ENCODE data around the gene LRRN2. TPM values are rescaled to one million over a fixed set of nuclear protein-coding genes. Genes with fewer than 3 reads are reported as not detected.

LRRN2 gene
- total and polyA plus RNA-seq, 9 of the 15 experiments (the other 6 are each of a cell fraction or from before 2014, with no cell fraction given), result 0.05 TPM; not detected in 8

DNA sequence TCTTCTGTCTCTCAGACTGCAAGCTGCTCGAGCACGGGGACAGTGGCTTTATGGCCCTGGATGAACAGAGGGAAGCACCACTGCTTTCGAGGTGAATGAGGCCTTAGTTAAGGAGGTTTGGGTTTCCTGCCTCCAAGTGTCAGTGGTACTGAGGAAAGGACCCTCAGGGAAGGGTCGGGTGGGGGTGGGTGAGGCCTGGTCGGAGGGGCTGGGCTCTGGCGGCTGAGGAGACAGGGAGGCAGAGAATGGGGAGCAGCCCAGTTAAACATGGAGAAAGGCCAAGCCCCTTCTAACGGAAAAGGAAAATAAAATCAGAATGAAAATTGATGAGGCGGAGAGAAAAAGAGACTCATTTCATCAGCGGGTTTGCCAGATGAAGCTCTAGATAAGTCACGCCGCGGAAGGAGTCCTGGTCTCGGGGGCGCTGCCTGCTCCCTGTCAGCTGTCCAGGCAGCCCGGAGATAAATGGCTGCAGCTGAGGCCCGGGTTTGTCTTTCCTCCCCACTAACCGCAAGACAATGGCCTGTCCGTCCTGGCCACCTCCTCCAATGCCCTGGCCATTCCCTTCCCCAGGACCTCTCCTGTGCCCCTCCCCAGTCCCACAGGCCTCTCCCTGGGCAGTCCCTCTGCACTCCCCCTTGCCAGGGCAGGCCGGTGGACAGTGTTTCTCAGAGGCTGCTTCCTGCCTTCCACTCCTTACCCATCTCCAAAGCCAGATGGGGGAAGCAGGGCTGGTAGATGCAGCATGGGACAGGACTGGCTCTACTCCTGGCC lies 55.2 kb downstream of the LRRN2 start (continued):
- TF ChIP-seq, protein P1, sequence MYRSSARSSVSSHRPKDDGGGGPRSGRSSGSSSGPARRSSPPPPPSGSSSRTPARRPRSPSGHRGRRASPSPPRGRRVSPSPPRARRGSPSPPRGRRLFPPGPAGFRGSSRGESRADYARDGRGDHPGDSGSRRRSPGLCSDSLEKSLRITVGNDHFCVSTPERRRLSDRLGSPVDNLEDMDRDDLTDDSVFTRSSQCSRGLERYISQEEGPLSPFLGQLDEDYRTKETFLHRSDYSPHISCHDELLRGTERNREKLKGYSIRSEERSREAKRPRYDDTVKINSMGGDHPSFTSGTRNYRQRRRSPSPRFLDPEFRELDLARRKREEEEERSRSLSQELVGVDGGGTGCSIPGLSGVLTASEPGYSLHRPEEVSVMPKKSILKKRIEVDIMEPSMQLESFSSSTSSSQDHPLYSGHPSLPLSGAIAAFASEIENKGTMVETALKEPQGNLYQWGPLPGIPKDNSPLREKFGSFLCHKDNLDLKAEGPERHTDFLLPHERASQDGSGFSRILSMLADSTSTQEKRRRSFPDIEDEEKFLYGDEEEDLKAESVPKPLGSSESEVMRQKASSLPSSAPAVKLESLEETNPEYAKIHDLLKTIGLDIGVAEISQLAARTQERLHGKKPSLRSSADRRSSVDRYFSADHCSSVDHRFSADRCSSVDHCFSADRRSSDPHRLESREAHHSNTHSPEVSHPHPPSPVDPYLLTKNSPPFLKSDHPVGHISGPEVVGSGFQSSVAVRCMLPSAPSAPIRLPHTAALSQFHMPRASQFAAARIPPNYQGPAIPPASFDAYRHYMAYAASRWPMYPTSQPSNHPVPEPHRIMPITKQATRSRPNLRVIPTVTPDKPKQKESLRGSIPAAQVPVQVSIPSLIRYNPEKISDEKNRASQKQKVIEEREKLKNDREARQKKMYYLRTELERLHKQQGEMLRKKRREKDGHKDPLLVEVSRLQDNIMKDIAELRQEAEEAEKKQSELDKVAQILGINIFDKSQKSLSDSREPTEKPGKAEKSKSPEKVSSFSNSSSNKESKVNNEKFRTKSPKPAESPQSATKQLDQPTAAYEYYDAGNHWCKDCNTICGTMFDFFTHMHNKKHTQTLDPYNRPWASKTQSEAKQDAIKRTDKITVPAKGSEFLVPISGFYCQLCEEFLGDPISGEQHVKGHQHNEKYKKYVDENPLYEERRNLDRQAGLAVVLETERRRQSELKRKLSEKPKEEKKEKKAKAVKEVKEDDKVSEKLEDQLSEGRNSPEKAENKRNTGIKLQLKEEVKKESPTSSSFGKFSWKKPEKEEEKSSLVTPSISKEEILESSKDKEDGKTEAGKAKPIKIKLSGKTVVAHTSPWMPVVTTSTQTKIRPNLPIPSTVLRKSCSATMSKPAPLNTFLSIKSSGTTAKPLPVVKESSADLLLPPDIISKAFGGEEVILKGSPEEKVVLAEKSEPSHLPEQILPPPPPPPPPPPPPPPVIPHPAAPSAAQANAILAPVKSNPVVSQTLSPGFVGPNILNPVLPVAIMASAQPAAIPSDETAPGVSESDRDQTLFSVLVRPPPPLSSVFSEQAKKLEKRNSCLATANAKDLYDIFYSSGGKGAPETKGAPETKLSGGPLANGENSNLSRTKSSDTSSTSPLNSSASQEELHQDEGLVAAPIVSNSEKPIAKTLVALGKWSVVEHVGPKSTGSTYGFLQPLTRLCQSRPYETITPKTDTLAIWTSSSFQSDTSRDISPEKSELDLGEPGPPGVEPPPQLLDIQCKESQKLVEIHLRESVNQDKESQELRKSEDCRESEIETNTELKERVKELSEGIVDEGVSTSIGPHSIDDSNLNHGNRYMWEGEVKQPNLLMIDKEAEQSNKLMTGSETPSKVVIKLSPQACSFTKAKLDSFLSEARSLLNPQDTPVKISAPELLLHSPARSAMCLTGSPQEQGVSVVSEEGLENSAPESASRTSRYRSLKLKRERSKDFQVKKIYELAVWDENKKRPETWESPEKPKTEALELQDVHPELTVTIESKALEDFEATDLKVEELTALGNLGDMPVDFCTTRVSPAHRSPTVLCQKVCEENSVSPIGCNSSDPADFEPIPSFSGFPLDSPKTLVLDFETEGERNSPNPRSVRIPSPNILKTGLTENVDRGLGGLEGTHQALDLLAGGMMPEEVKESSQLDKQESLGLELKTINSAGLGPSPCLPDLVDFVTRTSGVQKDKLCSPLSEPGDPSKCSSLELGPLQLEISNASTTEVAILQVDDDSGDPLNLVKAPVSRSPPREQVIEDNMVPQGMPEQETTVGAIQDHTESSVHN (IDR thresholded peaks at IDR 0.05; ENCODE audit: borderline replicate concordance in 1 of 2, low read depth in 1 of 2), result peak in 1 of 2 experiments; percentile 91; a peak in 2 of 4 replicates
- TF ChIP-seq ZBTB1 (CRISPR knock-in tag; IDR thresholded peaks at IDR 0.05; ENCODE audit: borderline replicate concordance, low read depth) (no peak), HSF4 (CRISPR knock-in tag; IDR thresholded peaks at IDR 0.05; ENCODE audit: borderline replicate concordance) (no peak), ZNF75A (CRISPR knock-in tag; IDR thresholded peaks at IDR 0.05) (no peak), PHF8 (IDR thresholded peaks at IDR 0.05; ENCODE audit: borderline replicate concordance, low read length) (no peak), OTX1 (CRISPR knock-in tag; IDR thresholded peaks at IDR 0.05) (0 out of 2 replicates have a peak, but pooled peaks have one; percentile 68), NCOA1 (IDR thresholded peaks at IDR 0.05; ENCODE audit: low read depth) (no peak; the same call in 1 of the 2 replicates), CBX2 (IDR thresholded peaks at IDR 0.05; ENCODE audit: insufficient read depth, low read length, poor library complexity, severe bottlenecking) (no peak)
- TF ChIP-seq, protein P2, sequence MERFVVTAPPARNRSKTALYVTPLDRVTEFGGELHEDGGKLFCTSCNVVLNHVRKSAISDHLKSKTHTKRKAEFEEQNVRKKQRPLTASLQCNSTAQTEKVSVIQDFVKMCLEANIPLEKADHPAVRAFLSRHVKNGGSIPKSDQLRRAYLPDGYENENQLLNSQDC (CRISPR knock-in tag; IDR thresholded peaks at IDR 0.05), result no peak
- TF ChIP-seq, protein P3, sequence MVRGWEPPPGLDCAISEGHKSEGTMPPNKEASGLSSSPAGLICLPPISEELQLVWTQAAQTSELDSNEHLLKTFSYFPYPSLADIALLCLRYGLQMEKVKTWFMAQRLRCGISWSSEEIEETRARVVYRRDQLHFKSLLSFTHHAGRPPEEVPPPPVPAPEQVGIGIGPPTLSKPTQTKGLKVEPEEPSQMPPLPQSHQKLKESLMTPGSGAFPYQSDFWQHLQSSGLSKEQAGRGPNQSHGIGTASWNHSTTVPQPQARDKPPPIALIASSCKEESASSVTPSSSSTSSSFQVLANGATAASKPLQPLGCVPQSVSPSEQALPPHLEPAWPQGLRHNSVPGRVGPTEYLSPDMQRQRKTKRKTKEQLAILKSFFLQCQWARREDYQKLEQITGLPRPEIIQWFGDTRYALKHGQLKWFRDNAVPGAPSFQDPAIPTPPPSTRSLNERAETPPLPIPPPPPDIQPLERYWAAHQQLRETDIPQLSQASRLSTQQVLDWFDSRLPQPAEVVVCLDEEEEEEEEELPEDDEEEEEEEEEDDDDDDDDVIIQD (CRISPR knock-in tag; IDR thresholded peaks at IDR 0.05), result no peak
- TF ChIP-seq, protein P4, sequence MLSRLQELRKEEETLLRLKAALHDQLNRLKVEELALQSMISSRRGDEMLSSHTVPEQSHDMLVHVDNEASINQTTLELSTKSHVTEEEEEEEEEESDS (CRISPR knock-in tag; IDR thresholded peaks at IDR 0.05), result no peak
- TF ChIP-seq, protein P5, sequence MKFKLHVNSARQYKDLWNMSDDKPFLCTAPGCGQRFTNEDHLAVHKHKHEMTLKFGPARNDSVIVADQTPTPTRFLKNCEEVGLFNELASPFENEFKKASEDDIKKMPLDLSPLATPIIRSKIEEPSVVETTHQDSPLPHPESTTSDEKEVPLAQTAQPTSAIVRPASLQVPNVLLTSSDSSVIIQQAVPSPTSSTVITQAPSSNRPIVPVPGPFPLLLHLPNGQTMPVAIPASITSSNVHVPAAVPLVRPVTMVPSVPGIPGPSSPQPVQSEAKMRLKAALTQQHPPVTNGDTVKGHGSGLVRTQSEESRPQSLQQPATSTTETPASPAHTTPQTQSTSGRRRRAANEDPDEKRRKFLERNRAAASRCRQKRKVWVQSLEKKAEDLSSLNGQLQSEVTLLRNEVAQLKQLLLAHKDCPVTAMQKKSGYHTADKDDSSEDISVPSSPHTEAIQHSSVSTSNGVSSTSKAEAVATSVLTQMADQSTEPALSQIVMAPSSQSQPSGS (CRISPR knock-in tag; IDR thresholded peaks at IDR 0.05), result no peak
- TF ChIP-seq, protein P6, sequence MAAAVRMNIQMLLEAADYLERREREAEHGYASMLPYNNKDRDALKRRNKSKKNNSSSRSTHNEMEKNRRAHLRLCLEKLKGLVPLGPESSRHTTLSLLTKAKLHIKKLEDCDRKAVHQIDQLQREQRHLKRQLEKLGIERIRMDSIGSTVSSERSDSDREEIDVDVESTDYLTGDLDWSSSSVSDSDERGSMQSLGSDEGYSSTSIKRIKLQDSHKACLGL (CRISPR knock-in tag; IDR thresholded peaks at IDR 0.05; ENCODE audit: borderline replicate concordance, poor library complexity, severe bottlenecking), result no peak

Data from K562 (cell line).